HG02571 (cell line): ENCODE data around the gene SPECC1.
"Not testable (repeated sequence)": the region's sequence is repeated elsewhere in the genome, so short reads cannot be mapped to it uniquely, and the experiment has no call there.

Experiments
- ATAC-seq: cut with Tn5 transposase; IDR thresholded peaks from one replicate; pipeline ENCODE4 v1.9.1; 2021; ENCODE audit warnings: mild to moderate bottlenecking, moderate library complexity; ENCODE audit not compliant: unreplicated experiment

SPECC1 gene

GRCh38 chr17:20066253-20066652 is 57.1 kb downstream of the SPECC1 start:
- no peak for ATAC-seq

DNA sequence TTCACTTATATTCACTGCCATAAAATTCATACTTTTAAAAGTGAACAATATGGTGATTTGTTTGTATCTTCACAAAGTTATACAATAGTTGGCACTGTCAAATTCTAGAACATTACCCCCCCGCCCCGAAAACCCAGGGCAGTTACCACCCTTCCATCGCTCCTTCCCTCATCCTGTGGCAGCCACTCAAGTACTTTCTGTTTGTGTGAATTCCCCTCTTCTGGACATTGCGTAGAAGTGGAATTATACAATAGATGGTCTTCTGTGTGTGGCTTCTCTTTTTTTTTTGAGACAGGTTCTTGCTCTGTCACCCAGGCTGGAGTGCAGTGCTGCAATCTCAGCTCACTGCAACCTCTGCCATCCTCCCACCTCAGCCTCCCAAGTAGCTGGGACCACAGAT is 58.6 kb downstream of the SPECC1 start:
- ATAC-seq: no peak

GRCh38 chr17:20068445-20068844 is 59.3 kb downstream of the SPECC1 start:
- ATAC-seq: no peak

DNA sequence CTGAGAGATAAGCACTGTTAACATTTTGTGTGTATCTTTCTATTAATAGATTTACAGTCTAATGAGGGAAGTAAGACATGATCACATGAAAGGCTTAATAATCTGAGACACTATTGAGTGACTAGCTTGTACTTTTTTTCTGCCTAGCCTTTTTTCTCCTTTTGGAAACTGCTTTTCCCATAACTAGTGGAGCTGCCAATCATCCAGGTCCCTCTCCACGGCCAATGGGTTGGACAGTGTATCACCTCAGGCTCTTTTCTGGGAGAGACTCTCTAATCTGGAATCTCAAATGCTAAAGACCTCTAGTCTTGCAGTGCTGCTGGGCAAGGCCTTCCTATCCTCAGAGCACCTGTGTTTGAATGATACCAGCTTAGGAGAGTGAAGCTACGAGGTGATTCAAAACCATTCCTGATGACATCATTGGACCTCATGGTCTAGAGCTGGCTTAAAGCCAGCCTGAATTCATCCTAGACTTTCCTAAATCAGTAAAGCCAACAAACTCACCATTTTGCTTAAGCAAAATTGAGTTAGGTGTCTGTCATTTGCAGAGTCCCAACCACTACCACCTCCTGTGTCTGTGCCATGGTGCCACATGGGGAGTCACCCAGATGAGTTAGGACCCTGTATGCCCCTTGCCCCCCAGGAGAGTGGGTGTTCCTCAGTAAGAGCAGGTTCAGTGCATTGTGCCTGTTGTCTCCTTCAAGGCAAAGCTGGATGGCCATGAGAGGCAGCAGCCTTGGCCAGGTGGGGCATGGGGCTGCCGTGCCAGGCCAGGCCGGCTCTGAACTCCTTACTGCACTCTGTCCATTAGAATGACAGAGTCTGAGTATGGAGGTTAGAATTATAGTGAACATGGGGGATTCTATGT is 62.9 kb downstream of the SPECC1 start:
- ATAC-seq: no peak

DNA sequence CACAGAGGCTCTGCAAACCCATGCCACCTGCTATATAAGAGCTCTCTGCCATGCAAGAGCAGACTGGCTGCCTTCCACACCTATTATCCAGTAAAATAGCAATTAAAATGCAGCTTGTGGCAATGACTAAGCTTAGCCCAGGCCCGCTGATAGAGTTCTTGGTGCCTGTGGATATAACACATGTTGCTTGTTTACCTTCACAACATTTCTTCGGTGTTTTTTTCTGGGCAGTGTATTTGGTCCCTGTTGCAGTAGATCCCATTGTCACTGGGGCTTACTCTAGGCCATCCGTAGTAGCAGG is 63.5 kb downstream of the SPECC1 start:
- no peak for ATAC-seq

DNA sequence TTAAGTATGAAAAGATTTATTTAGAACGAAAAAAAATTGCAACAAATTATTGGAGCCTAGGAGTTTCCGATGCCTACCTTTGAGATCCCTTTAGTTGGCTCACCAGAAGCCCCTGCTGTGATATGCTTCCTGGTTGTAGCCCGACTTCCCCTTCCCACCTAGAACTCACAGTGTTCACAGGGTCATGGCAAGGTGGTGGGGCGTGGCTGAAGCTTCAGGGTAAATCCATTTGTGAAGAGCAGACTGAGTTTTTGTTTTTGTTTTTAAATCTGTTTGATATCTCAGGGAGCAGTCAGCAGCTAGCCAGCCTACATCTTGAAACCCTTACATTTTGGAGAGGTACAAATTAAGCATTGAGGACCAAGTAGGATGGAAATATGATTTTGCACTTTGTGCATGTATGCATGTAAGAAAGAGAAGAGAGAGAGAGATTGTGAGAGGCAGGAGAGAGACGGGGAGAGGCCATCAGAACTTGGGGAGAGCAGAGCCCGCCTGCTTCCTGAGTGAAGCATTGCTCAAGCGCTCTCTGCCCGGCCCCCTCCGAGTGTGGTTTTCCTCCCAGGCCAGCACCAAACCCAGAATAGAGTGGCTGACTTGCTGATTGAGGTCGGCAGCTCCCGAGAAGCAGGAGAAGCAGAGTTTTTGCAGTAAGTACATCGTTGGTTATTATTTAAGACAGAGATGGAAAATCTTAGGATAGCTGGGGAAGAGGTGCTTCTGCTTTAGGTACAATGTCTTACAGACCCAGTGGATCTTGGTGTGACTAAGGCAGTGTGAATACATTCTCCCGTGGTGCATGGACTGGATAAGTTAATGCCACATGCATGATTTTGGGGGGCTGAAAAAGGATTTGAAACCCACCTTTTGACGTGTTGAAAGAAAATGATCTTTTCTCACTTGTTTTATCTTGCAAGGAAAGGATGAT is 64.2 kb downstream of the SPECC1 start:
- no peak for ATAC-seq

DNA sequence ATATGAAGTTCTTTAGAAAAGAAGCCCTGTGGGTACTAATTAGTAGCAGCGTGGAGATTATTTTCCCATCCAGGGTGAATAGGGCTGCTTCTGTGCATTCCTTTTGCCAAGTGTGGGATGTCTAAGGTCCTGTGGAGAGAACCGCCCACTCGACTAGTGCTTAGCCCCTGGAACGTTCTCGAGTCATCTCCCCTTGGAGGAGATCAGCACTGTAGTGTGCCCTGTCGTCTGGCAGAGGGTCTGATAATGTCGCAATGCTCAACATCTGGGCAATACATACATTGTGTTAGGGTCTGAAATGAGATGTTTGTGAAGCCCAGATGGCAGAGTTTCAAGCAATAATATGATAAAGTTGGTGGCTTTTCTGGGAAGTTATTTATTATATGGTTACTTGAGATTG is 64.8 kb downstream of the SPECC1 start:
- no peak for ATAC-seq

DNA sequence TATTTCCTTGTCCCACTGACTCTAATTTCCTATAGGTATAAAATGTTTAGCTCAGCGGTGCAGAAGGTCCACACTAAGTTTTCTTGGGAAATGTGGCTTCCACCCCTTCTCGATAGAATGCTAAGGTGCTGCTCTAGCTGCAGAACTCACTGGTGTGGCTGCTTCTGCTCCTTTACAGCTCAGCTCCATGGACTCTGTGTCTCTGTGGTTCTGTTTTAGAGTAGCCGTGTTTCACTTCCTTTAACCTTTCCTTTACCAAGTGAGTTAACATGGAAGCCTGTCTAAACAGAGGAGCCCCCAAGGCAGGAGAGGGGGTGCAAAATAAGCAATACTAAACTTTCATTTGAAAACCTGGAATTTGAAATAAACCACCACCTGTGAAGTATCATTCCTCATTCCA is 65.3 kb downstream of the SPECC1 start:
- ATAC-seq: no peak

- not testable (repeated sequence) for ATAC-seq
Observed at GRCh38 chr17:20076137-20076536, 67.0 kb downstream of the SPECC1 start.

DNA sequence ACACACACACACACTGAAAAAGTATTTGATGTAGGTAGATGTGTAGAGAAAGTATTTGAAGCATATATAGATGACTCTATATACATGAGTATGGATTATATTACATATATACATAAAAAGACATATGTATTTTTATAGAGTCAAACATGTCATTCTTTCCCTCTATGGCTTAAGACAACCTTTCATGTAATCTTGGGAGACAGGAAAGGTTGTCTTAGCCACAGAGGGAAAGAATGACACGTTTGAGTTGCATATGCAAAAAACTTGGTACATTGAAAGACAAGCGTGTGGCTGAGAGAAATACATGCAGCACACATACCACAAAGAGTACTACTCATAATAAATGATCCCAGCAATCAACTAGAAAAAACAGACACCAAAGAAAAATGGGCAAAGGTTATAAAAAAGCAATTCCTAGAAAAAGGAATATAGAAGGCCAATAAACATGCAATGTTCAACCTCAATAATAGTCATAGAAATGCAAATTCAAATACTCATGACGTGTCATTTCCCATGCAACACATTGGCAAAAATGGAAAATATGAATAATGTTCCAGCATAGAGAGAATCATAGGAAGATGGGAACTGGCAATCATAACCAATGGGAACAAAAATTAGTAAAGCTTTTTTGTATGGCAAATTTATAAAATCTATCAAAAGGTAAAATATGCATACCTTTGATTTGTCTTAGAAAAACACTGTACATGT is 69.0 kb downstream of the SPECC1 start:
- ATAC-seq: no peak

GRCh38 chr17:20080513-20080912 is 71.4 kb downstream of the SPECC1 start:
- no peak for ATAC-seq

DNA sequence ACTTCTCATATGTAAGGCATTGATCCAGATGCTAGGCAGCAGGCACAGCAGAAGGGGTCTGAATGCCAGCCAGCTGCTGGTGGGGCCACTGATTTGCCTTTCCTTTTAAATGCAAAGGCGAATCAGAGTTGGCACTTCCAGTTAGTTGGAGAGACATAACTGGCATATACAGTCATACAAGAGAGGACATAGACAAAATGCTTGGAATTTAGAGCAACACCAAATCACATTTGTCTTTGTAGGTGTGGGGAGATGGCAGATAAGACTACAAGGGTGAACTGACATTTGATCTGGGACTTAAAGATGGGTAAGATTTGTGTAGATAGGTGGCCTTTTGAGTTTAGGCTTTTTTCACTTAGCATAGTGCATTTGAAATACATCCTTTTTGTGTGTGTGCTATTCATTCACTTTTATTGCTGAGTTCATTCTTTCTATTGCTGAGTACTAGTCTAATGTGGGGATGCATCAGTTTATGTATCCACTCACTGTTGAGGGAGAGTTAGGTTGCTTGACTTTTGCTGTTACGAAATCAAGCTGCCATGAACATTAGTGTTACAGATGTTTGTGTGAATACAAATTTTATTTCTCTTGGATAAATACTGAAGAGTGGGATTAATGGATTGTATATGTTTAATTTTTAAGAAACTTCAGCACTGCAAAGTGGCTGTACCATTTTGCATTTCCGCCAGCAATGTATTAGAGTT is 74.1 kb downstream of the SPECC1 start:
- ATAC-seq: no peak

DNA sequence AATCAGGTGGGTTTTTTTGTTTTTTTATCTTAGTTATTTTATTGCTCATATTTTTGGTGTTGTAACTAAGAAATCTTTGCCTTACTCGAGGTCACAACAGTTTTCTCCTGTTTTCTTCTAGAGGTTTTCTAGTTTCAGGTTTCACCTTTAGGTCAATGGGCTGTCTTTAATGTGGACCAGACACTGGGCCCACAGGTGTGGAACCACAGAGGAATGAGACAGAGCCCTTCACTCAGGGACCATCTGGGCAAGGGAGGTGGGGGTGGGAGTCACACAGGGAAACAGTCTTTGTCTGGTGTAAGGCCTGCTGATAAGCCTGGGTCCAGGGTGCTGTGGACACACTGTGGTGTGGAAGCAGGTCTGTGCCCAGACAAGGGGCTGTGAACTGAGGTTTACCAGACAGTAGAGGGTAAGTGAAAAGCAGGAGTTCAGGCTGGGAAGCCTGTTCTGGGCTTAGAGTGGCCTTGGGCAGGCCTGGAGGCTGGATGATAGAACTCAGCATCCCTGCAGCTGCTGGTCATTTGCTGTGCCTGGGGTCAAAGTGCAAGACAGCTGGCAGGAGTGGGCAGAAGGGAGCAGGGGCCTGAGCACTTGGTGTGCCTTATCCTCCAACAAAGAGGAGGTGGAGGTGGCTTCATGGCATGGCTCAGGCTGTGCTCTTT is 75.6 kb downstream of the SPECC1 start:
- ATAC-seq: no peak

DNA sequence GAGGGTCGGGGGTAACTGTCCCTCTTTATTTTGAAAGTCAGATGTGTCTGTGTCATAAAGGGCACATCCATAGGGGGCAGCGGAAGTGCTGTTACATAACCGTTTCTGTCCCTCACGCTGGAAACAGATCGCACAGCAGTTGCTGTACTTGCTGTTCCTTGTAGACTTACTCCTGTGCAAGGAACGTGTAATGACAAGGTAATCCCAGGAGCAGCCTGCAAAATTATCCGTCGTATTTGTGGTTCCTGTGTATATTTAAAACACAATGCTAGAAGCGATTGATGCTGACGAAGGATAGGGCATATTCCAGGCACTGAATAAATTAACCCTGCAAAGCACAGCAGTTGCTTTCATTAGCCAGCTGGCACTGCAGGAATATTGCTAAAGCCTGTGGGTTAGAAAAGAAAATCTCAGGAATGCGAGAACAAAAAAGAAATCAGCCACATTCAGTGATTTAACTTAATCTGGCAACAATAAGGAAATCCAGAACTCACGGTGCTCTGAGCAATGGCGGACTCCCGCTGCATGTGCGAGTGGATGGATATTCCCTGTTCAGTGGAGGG is 76.2 kb downstream of the SPECC1 start:
- ATAC-seq: no peak

DNA sequence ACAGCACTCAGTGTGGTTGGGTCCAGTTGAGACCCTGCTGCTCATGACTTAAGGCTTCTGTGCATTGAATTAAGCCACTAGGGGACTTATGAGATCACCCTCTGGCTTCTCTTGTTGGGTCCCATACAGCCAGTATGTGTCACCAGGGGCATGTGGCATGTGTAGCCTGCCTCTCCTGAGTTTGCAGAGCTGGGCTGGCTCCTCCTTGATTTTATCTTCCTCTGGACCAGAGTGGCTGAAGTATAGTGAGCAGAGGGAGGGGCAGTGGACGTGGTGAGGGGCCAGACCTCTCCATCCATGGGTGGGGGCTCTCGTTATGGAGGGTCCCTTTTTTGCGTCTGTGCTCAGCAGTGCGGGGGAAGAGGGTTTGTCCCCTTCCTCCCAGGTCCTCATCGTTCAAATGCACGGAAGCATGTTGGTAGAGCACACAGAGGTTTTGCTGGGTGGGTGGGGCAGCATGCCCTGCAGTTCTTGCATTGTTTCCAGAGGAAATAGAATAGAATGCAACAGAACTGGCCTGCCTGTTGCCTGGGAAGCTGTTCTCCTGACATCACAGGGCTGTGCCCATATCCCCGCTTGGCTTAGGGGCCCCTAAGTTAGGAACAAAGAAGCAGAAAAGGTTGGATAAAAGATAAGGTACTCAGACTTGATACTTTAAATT is 77.4 kb downstream of the SPECC1 start:
- no peak for ATAC-seq

- ATAC-seq: no peak
Observed at GRCh38 chr17:20087538-20088250, 78.5 kb downstream of the SPECC1 start.

DNA sequence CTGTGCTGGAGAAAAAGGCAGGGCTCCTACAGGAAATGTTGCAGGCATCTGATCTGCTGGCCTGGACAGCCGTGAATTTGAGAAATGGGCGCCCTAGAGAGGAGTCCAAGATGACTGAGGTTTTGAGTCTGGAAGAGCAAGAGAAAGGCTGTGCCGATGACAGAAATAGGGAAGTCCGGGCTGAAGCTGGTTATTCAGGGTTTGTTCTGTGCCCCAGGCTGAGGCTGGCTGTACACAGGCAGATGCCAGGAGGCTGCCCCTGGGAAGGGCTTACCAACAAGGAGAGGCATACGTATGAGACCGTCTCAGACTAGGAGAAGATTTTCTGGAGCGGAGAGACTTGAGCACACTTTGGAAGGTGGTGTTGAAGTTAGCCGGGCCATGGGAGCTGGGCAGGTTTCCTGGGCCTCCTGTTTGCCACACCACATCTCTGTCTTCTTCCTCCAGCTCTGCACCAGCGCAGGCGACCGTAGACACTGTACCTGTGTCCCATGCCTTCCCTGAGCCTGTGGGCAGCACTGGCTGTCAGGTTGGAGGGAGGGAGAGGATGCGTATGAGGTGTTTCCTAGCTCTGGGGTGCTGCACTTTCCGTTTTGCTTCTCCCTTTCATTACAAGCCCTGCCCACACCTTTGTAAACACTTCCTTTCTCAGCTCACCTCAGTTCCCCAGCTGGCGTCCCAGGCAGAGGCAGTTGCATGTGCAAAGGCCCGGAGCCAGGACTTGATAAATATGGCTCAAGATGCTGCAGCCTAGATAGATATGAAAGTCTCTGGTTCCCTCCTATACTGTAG is 80.8 kb downstream of the SPECC1 start:
- no peak for ATAC-seq
